ENCODE measurements around the gene RCBTB2. TPM values are rescaled to one million over a fixed set of nuclear protein-coding genes. Genes with fewer than 3 reads are reported as not detected.
"Not testable (repeated sequence)": the region's sequence is repeated elsewhere in the genome, so short reads cannot be mapped to it uniquely, and the experiment has no call there.

Gene RCBTB2
- total RNA-seq (10 to 100 TPM; 37.4 to 47.1 TPM), polyA plus RNA-seq (ENCODE audit: insufficient read length in 2 of 2) (10 to 100 TPM; 57.7 to 66.0 TPM)
- long read RNA-seq, donor 1, transcript RCBTB2-206 (12 exons, 2,984 nt), result major isoform, 7 of 10 reads
- long read RNA-seq, donor 1, partial matches to known transcripts, result 0 of 10 reads
- long read RNA-seq, donor 1, other reads (novel, unspliced or antisense), result 0 of 10 reads
- long read RNA-seq, donor 2, partial matches to known transcripts, result 0 of 7 reads
- long read RNA-seq, donor 2, other reads (novel, unspliced or antisense), result 0 of 7 reads
- long read RNA-seq, donor 3, partial matches to known transcripts, result 0 of 5 reads
- long read RNA-seq, donor 3, other reads (novel, unspliced or antisense), result 0 of 5 reads
- long read RNA-seq, donor 4, transcript RCBTB2-201 (15 exons, 3,232 nt), result major isoform, 8 of 13 reads
- long read RNA-seq, donor 4, partial matches to known transcripts, result 0 of 13 reads
- long read RNA-seq, donor 4, other reads (novel, unspliced or antisense), result 0 of 13 reads

DNA sequence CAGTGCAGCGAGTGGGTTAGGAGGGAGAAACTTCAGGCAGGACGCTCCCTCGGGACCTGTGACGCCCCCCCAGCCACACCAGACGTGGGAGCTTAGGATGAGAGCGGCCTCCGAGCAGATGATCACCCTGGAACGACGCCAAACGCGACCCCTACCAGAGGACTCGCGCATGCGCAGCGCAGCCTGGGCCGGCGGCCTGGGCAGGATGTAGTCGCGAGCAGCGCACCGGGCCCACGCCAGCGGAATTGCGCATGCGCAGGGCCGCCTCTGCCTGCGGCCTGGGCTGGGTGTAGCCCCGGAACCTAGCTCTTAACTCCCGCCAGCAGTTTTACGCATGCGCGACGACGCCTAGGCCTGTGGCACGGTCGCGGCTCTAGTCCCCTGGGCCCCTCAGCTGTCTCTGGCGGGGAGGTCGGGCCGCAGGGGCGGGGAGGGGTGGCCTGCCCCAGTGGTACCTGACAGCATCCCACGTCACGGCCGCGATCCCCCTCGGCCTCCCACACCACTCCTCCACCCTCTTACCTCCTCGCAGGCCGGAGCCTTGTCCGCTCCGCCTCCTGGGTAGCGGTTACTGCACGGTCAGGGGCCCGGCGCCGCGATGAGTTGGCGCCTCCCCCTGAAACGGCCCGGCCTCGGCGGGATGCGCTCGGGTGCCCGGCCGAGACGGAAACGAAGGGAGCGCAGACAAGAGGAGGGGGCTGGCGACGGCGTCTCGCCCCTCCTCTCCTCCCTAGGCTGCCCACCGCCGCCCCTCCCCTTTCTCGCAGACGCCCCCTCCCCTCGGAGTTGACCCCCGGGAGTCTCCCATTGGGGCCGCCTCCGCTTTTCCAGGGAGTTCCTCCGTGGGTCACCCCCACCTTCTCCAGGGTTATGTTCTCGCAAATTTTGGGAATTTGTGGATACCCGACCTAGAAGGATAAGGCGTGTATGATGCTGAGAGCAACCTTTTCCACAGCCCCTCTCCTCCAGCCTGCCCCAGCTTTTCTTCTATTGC is at the start of gene RCBTB2:
Gene RCBTB2 (minus strand): TSS at position 575 of the 994 bp plus-strand sequence. CDS start 11,141 bp downstream, outside the sequence.
- under 1% methylated on average over 70 of the region's 84 CpGs for WGBS (ENCODE audit: insufficient coverage)
- H3K27me3 ChIP-seq (ENCODE audit: control insufficient read depth, insufficient read depth, low read length), result no peaks in the 10 kb centered on the region
- no peaks in the 10 kb centered on the region for H3K36me3 ChIP-seq (ENCODE audit: control insufficient read depth, insufficient read depth, low read length)
- DNase-seq (ENCODE audit: low read depth in 4 of 6, low spot score in 6 of 6), result peak; percentile 95 to 99 (median 98)
- peak within 1 kb of the TSS; percentile 98 for H3K27ac ChIP-seq (ENCODE audit: low read depth, low read length)
- H3K9me3 ChIP-seq (ENCODE audit: control insufficient read depth, insufficient read depth, low read length), result no peaks in the 10 kb centered on the region
- H3K4me3 ChIP-seq (ENCODE audit: low read depth, low read length), result peak within 1 kb of the TSS; percentile 97
- H3K4me1 ChIP-seq (ENCODE audit: control insufficient read depth, insufficient read depth, low read length), result peaks cover 9% of the 10 kb centered on the region

DNA sequence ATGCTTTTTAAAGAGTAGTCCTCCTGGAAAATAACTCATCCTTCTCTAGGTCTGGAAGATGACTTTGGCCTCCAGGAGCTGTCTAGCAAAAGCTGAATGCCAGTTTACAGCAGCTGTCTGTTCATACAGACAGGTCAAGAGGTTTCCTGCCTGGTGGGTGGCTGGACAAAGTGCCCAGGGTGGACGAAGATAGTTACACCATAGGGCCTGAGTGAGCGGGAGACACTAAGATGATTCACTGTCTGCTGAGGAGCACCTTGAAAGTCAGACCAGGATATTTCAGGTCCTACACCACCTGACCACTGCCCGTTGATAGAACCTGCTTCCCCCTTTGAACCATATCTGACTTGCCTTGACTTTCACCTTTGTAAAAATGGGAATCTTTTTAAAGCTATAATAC is 49.2 kb upstream of the RCBTB2 start:
- 100% methylated on average over 2 of the region's 3 CpGs for WGBS (ENCODE audit: insufficient coverage)
- peaks cover 18% of the 10 kb centered on the region for H3K4me1 ChIP-seq (ENCODE audit: control insufficient read depth, insufficient read depth, low read length)
- H3K27me3 ChIP-seq (ENCODE audit: control insufficient read depth, insufficient read depth, low read length), result no peaks in the 10 kb centered on the region
- H3K27ac ChIP-seq (ENCODE audit: low read depth, low read length), result no peak overlapping the region
- no peaks in the 10 kb centered on the region for H3K9me3 ChIP-seq (ENCODE audit: control insufficient read depth, insufficient read depth, low read length)
- DNase-seq (ENCODE audit: low read depth in 4 of 6, low spot score in 6 of 6), result no peak
- H3K36me3 ChIP-seq (ENCODE audit: control insufficient read depth, insufficient read depth, low read length), result no peaks in the 10 kb centered on the region
- no peak overlapping the region for H3K4me3 ChIP-seq (ENCODE audit: low read depth, low read length)

DNA sequence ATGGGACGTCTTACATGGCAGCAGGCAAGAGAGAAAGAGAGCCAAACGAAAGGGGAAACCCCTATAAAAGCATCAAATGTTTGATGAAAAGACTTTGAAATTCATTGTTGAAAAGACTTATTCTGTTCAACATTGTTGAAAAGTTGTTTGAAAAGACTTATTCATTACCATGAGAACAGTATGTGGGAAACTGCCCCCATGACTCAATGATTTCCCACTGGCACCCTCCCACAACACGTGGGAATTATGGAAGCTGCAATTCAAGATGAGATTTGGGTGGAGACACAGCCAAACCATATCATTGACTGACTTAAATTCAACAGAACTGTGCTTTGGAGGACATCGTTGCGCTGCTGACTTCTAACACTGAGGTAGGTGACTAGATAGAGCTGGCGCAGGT is 48.0 kb upstream of the RCBTB2 start:
- no peak for DNase-seq (ENCODE audit: low read depth in 4 of 6, low spot score in 6 of 6)
- 67% methylated on average over 4 of the region's 6 CpGs for WGBS (ENCODE audit: insufficient coverage)
- Histone ChIP-seq H3K4me3 (ENCODE audit: low read depth, low read length) (no peak overlapping the region), H3K27ac (ENCODE audit: low read depth, low read length) (no peak overlapping the region), H3K9me3 (ENCODE audit: control insufficient read depth, insufficient read depth, low read length) (no peaks in the 10 kb centered on the region), H3K4me1 (ENCODE audit: control insufficient read depth, insufficient read depth, low read length) (peaks cover 12% of the 10 kb centered on the region), H3K36me3 (ENCODE audit: control insufficient read depth, insufficient read depth, low read length) (no peaks in the 10 kb centered on the region), H3K27me3 (ENCODE audit: control insufficient read depth, insufficient read depth, low read length) (no peaks in the 10 kb centered on the region)

DNA sequence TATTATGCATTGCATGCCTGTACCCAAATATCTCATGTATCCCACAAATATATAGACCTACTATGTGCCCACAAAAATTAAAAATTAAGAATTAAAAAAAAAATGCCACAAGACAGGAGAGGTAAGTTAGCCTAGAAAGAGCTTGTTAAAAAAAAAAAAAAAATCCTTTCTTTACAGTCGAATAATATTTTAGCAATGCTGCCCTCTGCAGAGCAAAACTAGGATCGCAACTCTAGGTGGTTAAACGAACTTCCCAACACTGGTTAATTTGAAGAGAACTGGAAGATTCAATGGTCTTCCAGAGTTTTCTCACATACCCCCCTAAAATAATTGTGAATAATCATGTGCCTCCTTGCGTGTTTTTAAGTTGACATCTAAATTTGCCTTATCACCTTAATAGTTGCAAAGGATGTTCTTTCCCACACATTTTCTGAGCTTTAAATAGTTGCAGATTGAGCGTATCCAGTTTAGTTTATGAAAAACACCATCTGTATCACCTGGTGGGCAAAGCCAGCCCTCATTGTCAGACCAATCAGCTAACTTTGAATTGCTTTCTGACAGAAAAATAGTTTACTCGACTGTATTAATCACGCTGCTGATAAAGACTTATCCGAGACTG is 47.4 kb upstream of the RCBTB2 start:
- H3K36me3 ChIP-seq (ENCODE audit: control insufficient read depth, insufficient read depth, low read length), result no peaks in the 10 kb centered on the region
- whole genome bisulfite sequencing (ENCODE audit: insufficient coverage), result 51% methylated on average over 4 of the region's 8 CpGs
- no peaks in the 10 kb centered on the region for H3K27me3 ChIP-seq (ENCODE audit: control insufficient read depth, insufficient read depth, low read length)
- no peaks in the 10 kb centered on the region for H3K9me3 ChIP-seq (ENCODE audit: control insufficient read depth, insufficient read depth, low read length)
- peaks cover 11% of the 10 kb centered on the region for H3K4me1 ChIP-seq (ENCODE audit: control insufficient read depth, insufficient read depth, low read length)
- no peak overlapping the region for H3K4me3 ChIP-seq (ENCODE audit: low read depth, low read length)
- peak in 5 of 6 donors; percentile 73 to 95 (median 80) for DNase-seq (ENCODE audit: low read depth in 4 of 6, low spot score in 6 of 6)
- H3K27ac ChIP-seq (ENCODE audit: low read depth, low read length), result peak overlapping the region; percentile 41

DNA sequence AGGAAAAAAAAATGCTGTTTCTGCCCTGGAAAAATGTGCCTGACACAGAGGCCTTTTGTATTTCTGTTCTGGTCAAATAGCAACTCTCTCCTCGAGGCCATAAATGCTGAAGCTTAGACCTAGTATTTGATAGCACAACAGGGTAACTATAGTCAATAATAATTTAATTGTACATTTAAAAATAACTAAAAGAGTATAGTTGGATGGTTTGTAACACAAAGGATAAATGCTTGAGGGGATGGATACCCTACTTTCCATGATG is 47.0 kb upstream of the RCBTB2 start:
- not testable (repeated sequence) for DNase-seq (ENCODE audit: low read depth in 4 of 6, low spot score in 6 of 6); H3K27me3 ChIP-seq (ENCODE audit: control insufficient read depth, insufficient read depth, low read length); H3K4me1 ChIP-seq (ENCODE audit: control insufficient read depth, insufficient read depth, low read length); H3K36me3 ChIP-seq (ENCODE audit: control insufficient read depth, insufficient read depth, low read length); H3K9me3 ChIP-seq (ENCODE audit: control insufficient read depth, insufficient read depth, low read length); H3K4me3 ChIP-seq (ENCODE audit: low read depth, low read length)
- H3K27ac ChIP-seq (ENCODE audit: low read depth, low read length), result peak overlapping the region; percentile 41
- no CpG with 5 or more reads among the region's 1 CpG for WGBS (ENCODE audit: insufficient coverage)

DNA sequence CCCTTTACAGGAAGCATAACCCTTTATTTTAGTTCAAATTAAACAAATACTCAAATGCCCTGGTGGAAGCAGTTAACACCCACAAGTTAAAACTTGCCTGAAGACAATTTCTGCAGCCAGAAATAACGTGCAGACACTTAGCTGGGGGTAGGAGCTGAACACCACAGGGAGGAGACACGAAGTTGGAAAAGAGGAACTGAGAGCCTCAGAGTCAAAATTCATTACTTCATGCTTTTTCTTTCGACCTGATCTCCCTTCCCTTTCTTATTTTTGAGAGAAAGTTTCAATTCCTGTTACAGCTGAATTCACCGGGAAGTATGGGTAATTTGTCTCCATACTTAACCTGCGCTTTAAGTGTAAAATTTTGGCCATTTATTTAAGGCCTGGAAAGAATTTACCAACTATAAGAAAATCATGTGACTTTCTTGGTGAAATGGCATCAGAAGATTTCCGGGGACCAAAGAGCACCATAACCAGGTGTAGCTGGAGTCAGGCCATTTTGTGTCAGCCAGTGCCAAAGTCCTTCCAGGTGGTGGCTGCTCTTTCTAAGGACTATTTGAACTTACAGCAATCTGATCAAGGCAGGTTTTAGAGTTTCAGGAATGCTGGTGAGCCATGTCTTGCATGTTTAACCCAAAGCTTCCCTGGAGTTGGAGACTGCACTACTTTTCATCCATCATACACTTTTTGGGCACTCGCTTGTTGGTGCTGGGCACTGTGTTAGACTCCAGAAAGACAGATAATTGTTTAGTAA is 46.5 kb upstream of the RCBTB2 start:
- DNase-seq (ENCODE audit: low read depth in 4 of 6, low spot score in 6 of 6), result peak in 1 of 6 donors; percentile 27

DNA sequence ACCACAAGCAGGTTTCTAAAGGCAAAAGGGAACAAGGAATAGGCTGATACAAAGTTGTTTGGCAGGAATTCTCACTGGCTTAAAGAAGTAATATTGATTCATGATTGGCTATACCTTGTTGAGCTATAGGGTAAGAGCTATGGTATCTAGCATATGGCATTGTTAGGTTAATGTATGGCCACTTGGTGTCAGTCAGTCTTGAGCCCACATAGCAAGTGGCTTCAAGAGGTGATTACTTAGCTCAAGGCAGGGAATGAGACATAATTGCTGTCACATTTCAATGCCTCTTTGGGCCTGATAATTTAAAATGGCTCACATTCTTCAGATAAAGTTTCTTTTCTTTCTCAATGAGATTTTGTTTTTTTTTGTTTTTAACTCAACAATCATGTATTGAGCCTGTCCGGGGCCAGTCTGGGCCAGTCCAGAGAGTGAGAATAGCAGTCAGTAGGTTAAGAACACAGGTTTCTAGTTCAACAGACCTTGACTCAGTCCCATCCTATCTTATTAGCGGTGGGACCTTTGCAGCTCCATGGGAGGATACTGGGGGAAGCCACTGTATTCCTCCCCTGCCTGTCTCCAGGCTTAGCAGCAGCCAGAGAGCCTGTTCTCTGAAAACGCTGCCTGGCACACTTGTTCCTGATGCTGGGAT is 45.8 kb upstream of the RCBTB2 start:
- H3K9me3 ChIP-seq (ENCODE audit: control insufficient read depth, insufficient read depth, low read length), result no peaks in the 10 kb centered on the region
- WGBS (ENCODE audit: insufficient coverage), result 72% methylated on average over 2 of the region's 3 CpGs
- H3K27ac ChIP-seq (ENCODE audit: low read depth, low read length), result peak overlapping the region; percentile 41
- no peaks in the 10 kb centered on the region for H3K27me3 ChIP-seq (ENCODE audit: control insufficient read depth, insufficient read depth, low read length)
- DNase-seq (ENCODE audit: low read depth in 4 of 6, low spot score in 6 of 6), result no peak
- H3K4me3 ChIP-seq (ENCODE audit: low read depth, low read length), result no peak overlapping the region
- no peaks in the 10 kb centered on the region for H3K36me3 ChIP-seq (ENCODE audit: control insufficient read depth, insufficient read depth, low read length)
- peaks cover 4% of the 10 kb centered on the region for H3K4me1 ChIP-seq (ENCODE audit: control insufficient read depth, insufficient read depth, low read length)

More for the DNA sequence above, 46.5 kb upstream of the RCBTB2 start:
- peak overlapping the region; percentile 41 for H3K27ac ChIP-seq (ENCODE audit: low read depth, low read length)
- no peaks in the 10 kb centered on the region for H3K27me3 ChIP-seq (ENCODE audit: control insufficient read depth, insufficient read depth, low read length)
- H3K4me3 ChIP-seq (ENCODE audit: low read depth, low read length), result no peak overlapping the region
- WGBS (ENCODE audit: insufficient coverage), result 80% methylated on average over 1 of the region's 7 CpGs
- H3K4me1 ChIP-seq (ENCODE audit: control insufficient read depth, insufficient read depth, low read length), result peaks cover 4% of the 10 kb centered on the region
- no peaks in the 10 kb centered on the region for H3K9me3 ChIP-seq (ENCODE audit: control insufficient read depth, insufficient read depth, low read length)
- H3K36me3 ChIP-seq (ENCODE audit: control insufficient read depth, insufficient read depth, low read length), result no peaks in the 10 kb centered on the region

DNA sequence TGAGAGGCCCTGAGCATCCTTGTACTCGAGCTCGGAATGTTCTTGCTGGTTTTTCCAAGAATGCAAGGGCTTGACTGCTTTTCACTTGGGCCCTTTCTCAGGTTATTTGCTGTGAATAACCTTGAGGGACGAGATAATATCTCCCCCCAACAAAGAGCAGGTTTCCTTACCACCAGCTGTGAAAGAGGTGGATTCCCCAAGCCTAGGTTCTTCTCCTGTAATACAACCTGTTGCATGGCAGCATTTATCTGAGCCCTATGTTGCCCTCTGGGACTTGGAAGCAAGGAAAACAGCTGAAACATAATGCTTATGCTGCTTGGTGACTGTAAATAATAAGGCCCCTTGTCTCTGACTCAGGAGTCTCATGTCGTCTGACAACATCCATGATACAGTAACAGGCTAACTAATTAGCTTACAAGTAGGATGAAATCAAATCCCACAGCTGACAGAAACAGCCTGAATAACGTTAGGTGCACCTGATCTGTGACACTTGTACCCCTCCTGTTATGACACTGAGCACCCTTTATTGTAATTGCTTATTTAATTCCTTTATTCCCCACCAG is 43.6 kb upstream of the RCBTB2 start:
- H3K27me3 ChIP-seq (ENCODE audit: control insufficient read depth, insufficient read depth, low read length), result no peaks in the 10 kb centered on the region
- H3K9me3 ChIP-seq (ENCODE audit: control insufficient read depth, insufficient read depth, low read length), result no peaks in the 10 kb centered on the region
- no peak for DNase-seq (ENCODE audit: low read depth in 4 of 6, low spot score in 6 of 6)
- no peak overlapping the region for H3K4me3 ChIP-seq (ENCODE audit: low read depth, low read length)
- WGBS (ENCODE audit: insufficient coverage), result 92% methylated on average over 2 of the region's 5 CpGs
- H3K4me1 ChIP-seq (ENCODE audit: control insufficient read depth, insufficient read depth, low read length), result peaks cover 4% of the 10 kb centered on the region
- H3K36me3 ChIP-seq (ENCODE audit: control insufficient read depth, insufficient read depth, low read length), result no peaks in the 10 kb centered on the region
- H3K27ac ChIP-seq (ENCODE audit: low read depth, low read length), result no peak overlapping the region

Data from spinal cord (tissue), 10 donors.